Ectodermal cell (in vitro differentiated cells): ENCODE data around the gene SRGAP3.

Experiments used
- H3K27ac ChIP-seq: 2 replicates; pipeline ENCODE4 v1.7.0; 2013; ENCODE audit warnings: mild to moderate bottlenecking, low read depth, low read length; ENCODE audit not compliant: insufficient read depth, poor library complexity, severe bottlenecking
- H3K27me3 ChIP-seq: 2 replicates; pipeline ENCODE4 v1.7.0; 2013; ENCODE audit warnings: mild to moderate bottlenecking, low read length; ENCODE audit not compliant: insufficient read depth, control insufficient read depth, poor library complexity, severe bottlenecking
- H3K36me3 ChIP-seq: one replicate; pipeline ENCODE4 v1.7.0; 2013; ENCODE audit warnings: low read length; ENCODE audit not compliant: control insufficient read depth, insufficient read depth
- H3K4me1 ChIP-seq: one replicate; pipeline ENCODE4 v1.7.0; 2013; ENCODE audit warnings: low read length; ENCODE audit not compliant: control insufficient read depth, insufficient read depth
- H3K4me3 ChIP-seq: 2 replicates; pipeline ENCODE4 v1.7.0; 2013; ENCODE audit warnings: low read depth, low read length, control low read depth; ENCODE audit not compliant: insufficient read depth
- H3K9me3 ChIP-seq: 2 replicates; pipeline ENCODE4 v1.7.0; 2013; ENCODE audit warnings: mild to moderate bottlenecking, low read length, moderate library complexity; ENCODE audit not compliant: control insufficient read depth
- WGBS, 2 experiments: methylation state at CpG; one replicate each; pipeline ENCODE4 v1.1.7; 2013; ENCODE audit warnings: missing lambda C conversion rate in 2 of 2; 5-methylcytosine and 5-hydroxymethylcytosine counted together

The SRGAP3 gene

DNA sequence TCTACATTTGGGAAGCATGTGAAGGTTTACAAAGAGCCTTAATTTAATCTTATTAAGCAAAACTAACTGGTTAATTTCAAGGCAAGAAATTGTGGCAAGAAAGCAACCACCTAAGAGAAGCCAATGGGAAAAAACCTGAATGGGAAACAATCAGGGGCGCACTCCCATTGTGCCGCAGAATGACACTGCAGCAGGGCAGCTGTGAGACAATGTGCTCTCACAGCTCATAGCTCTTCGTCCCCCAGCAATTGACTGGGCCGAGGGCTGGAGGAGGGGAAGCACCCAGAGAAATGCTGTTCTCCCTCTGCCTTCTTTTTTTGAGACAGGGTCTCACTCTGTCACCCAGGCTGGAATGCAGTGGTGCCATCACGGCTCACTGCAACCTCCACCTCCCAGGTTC, 192.9 kb downstream of the SRGAP3 start:
- H3K36me3 ChIP-seq, result peaks cover 12% of the 10 kb centered on the region
- H3K4me3 ChIP-seq, result no peak overlapping the region
- peaks cover 21% of the 10 kb centered on the region for H3K4me1 ChIP-seq
- whole genome bisulfite sequencing, 2 experiments, result 26 to 31% methylated on average over 5 of the region's 5 CpGs
- peak overlapping the region; percentile 26 for H3K27ac ChIP-seq
- H3K27me3 ChIP-seq, result no peaks in the 10 kb centered on the region
- no peaks in the 10 kb centered on the region for H3K9me3 ChIP-seq

DNA sequence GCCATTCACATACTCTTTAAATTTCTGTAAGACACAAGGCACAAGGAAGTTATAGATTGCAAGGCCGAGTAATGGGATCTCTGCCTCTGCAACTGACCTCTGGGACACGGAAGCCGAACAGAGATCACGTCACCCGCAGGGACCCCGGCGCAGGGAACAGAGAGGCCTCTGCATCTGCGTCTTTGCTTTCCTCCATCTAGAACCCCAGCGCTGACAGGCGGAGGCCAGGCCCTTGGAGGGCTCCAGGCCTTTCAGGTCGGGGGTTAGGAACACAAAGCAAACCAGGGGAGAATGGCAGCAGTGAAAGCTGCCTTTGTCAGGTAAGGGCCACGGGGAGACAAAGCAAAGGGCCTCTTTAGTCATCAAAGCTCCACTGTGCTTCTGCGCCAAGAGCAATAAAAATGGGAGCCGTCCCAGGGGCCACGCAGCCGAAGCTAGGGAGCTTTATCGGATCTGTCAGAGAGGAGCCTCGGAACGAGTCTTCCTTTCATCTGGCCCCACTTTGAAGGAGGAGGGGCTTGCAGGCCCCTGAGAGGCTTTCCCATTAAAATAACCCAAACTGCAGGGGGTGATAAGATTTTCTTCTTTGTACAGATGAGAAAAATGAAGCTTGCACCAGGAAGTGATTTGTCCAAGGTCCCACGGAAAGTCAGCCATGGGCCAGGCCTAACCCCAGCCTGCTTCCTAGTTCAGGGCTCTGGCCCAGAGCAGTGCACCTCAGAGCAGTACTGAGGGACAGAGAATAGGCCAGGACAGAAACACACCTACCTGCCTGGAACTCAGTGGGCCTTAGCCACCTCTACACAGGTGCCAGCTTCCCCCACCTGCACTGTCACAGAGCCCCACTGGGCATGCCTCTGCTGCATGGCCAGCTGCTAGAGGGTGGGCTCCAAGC, 201.7 kb downstream of the SRGAP3 start:
- Histone ChIP-seq H3K4me1 (peaks cover 10% of the 10 kb centered on the region), H3K27me3 (no peaks in the 10 kb centered on the region), H3K9me3 (no peaks in the 10 kb centered on the region), H3K4me3 (no peak overlapping the region), H3K27ac (peak overlapping the region; percentile 56), H3K36me3 (peaks cover 4% of the 10 kb centered on the region)
- 70 to 74% methylated on average over 20 of the region's 20 CpGs for WGBS, 2 experiments

DNA sequence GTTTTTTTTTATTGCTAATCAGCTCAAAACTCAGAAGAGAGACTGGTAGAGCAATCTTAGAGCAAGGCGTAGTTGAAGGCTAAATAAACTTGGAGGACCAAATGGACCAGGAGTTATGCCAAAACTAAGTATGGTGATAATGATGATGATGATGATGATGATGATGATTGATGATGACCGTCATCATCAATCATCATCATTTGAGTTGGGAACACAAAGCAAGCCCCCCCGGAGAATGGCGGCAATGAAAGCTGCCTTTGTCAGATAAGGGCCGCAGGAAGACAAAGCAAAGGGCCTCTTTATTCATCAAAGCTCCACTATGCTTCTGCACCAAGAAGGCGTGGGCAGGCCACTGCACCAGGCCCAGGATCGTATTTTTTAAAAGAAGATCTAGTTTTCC, 204.1 kb downstream of the SRGAP3 start:
- Histone ChIP-seq H3K4me1 (peaks cover 10% of the 10 kb centered on the region), H3K36me3 (no peaks in the 10 kb centered on the region), H3K27me3 (no peaks in the 10 kb centered on the region), H3K27ac (no peak overlapping the region), H3K9me3 (no peaks in the 10 kb centered on the region), H3K4me3 (no peak overlapping the region)
- WGBS, 2 experiments, result 84 to 87% methylated on average over 7 of the region's 7 CpGs

DNA sequence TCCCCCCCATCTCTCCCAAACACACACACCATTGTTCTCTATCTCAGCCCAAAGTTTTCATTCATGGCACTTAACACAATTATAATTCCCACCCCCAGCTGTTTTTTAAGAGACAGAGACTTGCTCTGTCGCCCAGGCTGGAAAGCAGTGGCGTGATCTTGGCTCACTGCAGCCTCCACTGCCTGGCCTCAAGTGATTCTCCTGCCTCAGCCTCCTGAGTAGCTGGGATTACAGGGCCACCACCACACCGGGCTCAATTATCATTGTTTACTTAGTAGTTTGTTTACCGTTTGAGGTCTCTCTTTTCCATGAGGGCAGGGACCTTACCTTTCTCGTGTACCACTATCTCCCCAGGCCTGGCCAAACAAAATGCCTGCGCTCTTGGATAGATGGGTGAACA, 206.4 kb downstream of the SRGAP3 start:
- Histone ChIP-seq H3K27ac (no peak overlapping the region), H3K36me3 (no peaks in the 10 kb centered on the region)
- 87 to 92% methylated on average over 6 of the region's 6 CpGs for WGBS, 2 experiments

DNA sequence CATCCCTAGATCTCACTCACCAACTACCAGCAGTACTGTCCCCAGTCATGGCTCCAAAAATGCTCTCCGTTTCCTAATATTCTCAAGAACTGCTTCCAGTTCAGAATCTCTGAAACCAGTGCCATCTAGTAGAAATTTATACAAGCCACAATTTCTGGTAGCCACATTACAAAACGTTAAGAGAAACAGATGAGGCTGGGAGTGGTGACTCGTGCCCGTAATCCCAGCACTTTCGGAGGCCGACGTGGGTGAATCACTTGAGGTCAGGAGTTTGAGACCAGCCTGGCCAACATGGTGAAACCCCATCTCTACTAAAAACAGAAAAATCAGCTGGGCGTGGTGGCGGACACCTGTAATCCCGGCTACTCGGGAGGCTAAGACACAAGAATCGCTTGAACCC, 207.8 kb downstream of the SRGAP3 start:
- H3K4me3 ChIP-seq, result no peak overlapping the region
- H3K27ac ChIP-seq, result no peak overlapping the region
- H3K27me3 ChIP-seq, result no peaks in the 10 kb centered on the region
- no peaks in the 10 kb centered on the region for H3K36me3 ChIP-seq
- WGBS, 2 experiments, result 92 to 93% methylated on average over 12 of the region's 12 CpGs
- H3K9me3 ChIP-seq, result no peaks in the 10 kb centered on the region
- H3K4me1 ChIP-seq, result no peaks in the 10 kb centered on the region

More for the DNA sequence above, 206.4 kb downstream of the SRGAP3 start:
- Histone ChIP-seq H3K4me1 (peaks cover 8% of the 10 kb centered on the region), H3K27me3 (no peaks in the 10 kb centered on the region), H3K4me3 (no peak overlapping the region), H3K9me3 (no peaks in the 10 kb centered on the region)

DNA sequence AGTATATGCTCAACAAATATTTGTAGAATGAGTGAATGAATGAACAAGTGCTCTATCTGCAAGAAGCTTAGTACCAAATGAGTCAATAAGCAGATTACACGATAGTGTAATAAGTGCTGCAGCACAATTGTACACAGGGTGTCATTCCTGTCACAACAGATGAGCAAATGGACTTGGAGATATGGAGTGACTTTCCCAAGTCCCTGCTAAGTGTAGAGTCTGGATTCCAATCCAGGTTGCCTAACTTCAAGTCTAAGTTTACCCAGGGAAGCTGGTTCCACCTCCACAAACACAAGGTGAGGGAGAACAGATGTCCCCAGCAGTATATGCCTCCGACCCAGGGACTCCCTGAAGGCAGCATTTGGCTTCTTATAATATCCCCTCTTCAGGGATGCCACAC, 208.4 kb downstream of the SRGAP3 start:
- 94 to 95% methylated on average over 2 of the region's 2 CpGs for WGBS, 2 experiments
- H3K9me3 ChIP-seq, result no peaks in the 10 kb centered on the region
- H3K27ac ChIP-seq, result no peak overlapping the region
- no peaks in the 10 kb centered on the region for H3K4me1 ChIP-seq
- no peaks in the 10 kb centered on the region for H3K36me3 ChIP-seq
- H3K4me3 ChIP-seq, result no peak overlapping the region
- no peaks in the 10 kb centered on the region for H3K27me3 ChIP-seq

DNA sequence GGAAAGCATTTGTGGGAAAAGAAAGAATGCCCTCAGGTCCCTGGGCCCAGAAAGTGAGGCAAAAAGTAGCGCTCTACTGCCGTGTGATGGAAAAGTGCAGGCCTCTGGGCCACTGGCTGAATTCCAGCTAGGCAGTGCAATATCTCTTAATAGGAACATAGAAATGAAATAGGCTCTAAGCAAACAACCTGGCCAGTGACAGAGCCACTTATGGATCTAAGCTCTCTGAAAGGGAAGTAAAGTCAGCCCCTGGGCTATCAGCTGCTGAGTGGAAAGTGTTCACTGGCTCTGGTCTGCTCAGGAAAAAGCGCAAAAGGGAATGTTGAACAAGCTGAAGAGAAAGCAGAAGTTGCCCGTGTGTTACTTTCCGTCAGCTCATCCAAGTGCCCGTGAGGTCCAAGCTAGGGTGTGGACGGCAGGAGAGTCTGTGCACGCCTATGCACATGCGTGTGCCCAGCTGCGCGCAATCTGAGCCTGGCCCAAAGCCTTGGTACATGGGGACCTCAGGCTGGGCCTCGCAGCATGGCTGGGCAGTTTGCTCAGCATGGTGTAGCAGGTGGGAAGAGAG, 212.2 kb downstream of the SRGAP3 start:
- H3K4me3 ChIP-seq, result no peak overlapping the region
- H3K27me3 ChIP-seq, result no peaks in the 10 kb centered on the region
- 96 to 97% methylated on average over 12 of the region's 12 CpGs for WGBS, 2 experiments
- H3K27ac ChIP-seq, result no peak overlapping the region
- H3K9me3 ChIP-seq, result no peaks in the 10 kb centered on the region
- no peaks in the 10 kb centered on the region for H3K4me1 ChIP-seq
- H3K36me3 ChIP-seq, result no peaks in the 10 kb centered on the region

DNA sequence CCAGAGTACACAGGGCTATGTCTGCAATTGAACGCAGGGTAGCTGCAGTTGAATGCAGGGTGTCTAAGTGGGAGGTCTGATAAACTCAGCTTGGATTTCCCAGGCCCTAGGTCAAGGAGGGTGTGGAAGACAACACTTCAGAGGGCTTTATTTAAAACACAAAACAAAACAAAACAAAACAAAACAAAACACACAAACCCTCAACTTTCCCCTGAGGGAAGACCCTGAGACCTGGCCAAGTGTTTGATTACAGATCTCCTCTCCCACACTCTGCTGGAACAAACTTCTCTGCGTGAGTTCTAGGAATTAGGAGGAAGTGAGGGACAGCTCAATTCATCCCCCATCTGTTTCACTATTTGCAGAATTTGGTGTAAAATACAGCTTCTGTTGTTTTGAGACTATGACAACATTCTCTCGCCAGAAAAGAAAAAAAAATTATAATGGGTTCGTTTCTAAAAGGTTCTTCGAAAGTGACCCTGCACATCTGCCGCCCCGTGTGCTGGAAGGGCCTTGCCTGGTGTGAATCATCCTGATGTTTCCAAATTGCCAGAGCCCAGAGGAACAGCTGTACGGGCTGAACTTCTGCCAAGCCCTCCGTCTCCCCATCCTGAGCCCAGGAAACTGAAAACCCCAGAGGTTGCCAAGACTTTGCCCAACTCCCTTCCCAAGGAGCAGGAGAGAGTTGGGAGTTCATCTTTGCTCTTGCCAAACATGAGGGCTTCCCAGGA, 212.9 kb downstream of the SRGAP3 start:
- Histone ChIP-seq H3K9me3 (no peaks in the 10 kb centered on the region), H3K4me1 (no peaks in the 10 kb centered on the region), H3K27me3 (no peaks in the 10 kb centered on the region), H3K4me3 (no peak overlapping the region), H3K36me3 (no peaks in the 10 kb centered on the region), H3K27ac (no peak overlapping the region)
- 60 to 77% methylated on average over 9 of the region's 9 CpGs for WGBS, 2 experiments

DNA sequence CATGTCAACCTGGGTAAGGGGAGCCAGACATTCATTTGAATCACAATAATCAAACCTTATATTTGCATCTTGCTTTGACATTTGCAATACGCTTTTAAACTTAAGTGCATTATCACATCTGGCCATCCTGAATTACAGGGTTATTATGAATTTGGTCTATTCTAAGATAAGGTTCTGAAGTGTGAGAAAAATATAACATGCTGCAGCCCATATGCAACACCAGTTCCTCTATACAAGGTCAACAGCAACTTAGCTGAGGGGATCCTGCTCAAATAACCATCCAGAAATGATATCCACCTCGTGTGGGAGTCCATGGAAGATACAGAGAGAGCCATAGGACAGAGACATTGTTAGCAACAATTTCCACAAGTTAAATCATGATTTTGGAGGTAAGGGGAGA, 213.5 kb downstream of the SRGAP3 start:
- H3K9me3 ChIP-seq, result no peaks in the 10 kb centered on the region
- WGBS, 2 experiments, result 87 to 92% methylated on average over 2 of the region's 2 CpGs

DNA sequence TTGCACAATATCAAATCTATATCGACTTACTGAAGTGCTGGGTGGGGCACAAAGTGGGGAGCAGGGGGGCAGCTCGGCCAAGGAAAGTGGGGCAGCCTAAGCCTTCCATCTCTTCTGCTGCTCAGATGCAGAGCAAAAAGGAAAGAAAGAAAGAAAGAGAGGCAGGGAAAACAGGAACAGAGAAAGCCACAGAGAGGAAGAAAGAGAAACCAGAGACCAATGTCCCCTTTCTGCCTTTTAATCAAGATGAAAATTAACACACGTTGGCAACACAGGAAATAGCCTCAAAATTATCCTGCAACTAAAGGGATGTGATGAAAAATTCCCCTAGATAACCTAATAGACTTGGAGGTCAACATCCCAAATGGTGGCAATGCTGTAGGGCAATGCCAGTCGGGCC, 214.0 kb downstream of the SRGAP3 start:
- no peak overlapping the region for H3K4me3 ChIP-seq
- no peaks in the 10 kb centered on the region for H3K36me3 ChIP-seq
- no peaks in the 10 kb centered on the region for H3K9me3 ChIP-seq
- WGBS, 2 experiments, result 89 to 92% methylated on average over 4 of the region's 4 CpGs
- no peak overlapping the region for H3K27ac ChIP-seq
- no peaks in the 10 kb centered on the region for H3K27me3 ChIP-seq
- H3K4me1 ChIP-seq, result no peaks in the 10 kb centered on the region

More for the DNA sequence above, 213.5 kb downstream of the SRGAP3 start:
- Histone ChIP-seq H3K36me3 (no peaks in the 10 kb centered on the region), H3K27ac (no peak overlapping the region), H3K4me1 (no peaks in the 10 kb centered on the region), H3K4me3 (no peak overlapping the region), H3K27me3 (no peaks in the 10 kb centered on the region)
